Ammon's horn (tissue), 1 donor: ENCODE results near the gene SH3GL2.
A peak's percentile ranks its signal among the peaks of the same experiment; 100 is the strongest.

Experiments
- DNase-seq: peaks from one replicate; pipeline ENCODE4 v3.0.0-alpha.2; 2016; ENCODE audit warnings: low spot score

The SH3GL2 gene

GRCh38 chr9:17578911-17579793, at the start of gene SH3GL2:
Gene SH3GL2, plus strand, starts transcription at chr9:17579066.
- peak; percentile 63 for DNase-seq

GRCh38 chr9:17531642-17532254, 47.1 kb upstream of the SH3GL2 start:
- DNase-seq = peak; percentile 23

- no peak for DNase-seq
Observed at GRCh38 chr9:17532461-17532860, 46.4 kb upstream of the SH3GL2 start.

- DNase-seq = no peak
Observed at GRCh38 chr9:17535176-17535575, 43.7 kb upstream of the SH3GL2 start.

DNA sequence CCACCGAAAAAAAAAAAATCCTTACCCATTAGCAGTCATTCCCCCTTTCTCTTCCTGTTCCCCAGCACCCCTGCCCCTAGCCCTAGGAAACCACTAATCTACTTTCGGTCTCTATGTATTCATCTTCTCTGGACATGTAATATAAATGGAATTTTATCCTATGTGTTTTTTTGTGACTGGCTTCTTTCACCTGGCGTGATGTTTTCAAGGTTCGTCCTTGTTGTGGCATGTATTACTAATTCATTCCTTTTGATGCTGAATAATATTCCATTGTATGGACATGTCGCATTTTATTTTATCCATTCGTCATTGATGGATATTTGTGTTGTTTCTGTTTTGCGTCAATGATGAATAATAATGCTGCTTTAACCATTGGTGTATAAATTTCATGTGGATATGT, 42.8 kb upstream of the SH3GL2 start:
- DNase-seq = no peak

- DNase-seq = no peak
Observed at GRCh38 chr9:17551023-17551422, 27.8 kb upstream of the SH3GL2 start.

GRCh38 chr9:17555362-17556054, 23.4 kb upstream of the SH3GL2 start:
- DNase-seq = no peak

DNA sequence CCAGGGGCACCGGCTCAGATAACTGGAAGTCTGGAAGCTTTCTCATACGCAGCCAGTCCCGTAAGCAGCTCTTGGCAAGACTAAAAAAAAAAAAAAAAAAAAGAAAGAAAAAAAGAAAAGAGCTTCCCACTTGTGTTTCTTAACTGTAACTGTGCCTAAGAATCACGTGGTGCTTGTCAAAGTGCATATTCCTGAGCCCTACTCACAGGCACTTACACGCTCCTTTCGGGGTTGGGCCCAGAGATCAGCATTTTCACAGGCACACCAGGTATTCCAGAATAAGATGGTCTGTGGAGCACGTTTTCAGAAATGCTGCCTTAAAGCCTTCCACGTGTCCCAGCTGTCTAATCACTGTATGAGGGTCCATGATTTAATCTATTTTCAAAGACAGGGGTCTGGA, 22.6 kb upstream of the SH3GL2 start:
- DNase-seq = no peak

DNA sequence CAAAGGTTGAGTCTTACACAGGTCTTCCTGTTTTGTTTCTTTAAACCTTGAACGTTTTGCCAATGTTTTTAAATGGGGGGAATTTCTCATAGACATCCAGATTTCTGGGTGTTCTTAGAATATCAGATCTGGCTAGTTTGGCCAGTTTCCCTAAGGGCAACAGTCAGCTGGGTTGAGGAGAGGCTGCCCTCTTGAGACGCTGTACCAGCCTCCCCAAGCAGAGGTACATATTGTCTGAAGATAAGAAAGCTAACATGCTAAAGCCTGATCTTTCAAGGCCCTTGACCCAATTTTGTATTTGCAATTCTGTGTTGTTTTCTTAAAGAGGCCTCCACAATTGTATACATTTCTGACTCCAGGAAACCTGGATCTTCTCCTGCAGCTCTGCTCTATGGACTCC, 21.9 kb upstream of the SH3GL2 start:
- no peak for DNase-seq

GRCh38 chr9:17571825-17572224, 7.0 kb upstream of the SH3GL2 start:
- DNase-seq = no peak

DNA sequence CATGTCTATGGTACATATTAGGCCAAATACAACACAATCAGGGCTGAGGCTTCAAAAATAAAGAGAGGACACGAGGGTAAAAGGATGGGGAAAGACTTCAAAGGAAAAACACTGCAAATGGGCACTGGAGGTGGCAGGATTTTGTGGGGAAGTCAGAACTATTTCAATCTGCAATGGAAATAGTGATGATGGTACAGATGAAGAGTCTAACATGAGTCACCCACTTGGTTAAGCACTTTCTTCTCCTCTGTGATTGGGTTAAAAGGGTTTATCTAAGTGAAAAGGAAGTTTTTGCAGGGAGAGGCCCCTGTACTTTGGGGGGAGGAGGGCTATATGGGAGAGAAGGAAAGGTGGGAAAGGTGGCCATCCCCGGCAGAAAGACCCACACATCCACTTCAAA, 4.5 kb upstream of the SH3GL2 start:
- no peak for DNase-seq

GRCh38 chr9:17578577-17578910, 322 bp upstream of the SH3GL2 start:
- no peak for DNase-seq

- DNase-seq = no peak
Observed at GRCh38 chr9:17580119-17580518, 1.3 kb downstream of the SH3GL2 start.

DNA sequence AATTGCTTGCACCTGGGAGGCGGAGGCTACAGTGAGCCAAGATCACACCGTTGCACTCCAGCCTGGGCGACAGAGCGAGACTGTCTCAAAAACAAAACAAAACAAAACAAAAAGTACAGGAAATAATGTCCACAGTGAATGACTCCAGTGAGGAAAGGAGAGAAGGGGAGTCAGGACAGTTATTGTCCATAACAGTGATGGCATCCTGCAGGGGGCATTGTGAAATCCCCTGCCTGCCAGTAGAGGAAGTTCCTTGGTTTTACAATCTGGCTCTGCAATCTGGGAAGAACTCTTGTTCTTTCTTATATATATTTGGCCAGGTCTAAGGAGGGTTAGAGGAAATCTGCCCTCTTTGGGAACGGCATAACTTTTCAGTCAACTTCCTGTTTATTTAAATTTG, 8.2 kb downstream of the SH3GL2 start:
- no peak for DNase-seq

DNA sequence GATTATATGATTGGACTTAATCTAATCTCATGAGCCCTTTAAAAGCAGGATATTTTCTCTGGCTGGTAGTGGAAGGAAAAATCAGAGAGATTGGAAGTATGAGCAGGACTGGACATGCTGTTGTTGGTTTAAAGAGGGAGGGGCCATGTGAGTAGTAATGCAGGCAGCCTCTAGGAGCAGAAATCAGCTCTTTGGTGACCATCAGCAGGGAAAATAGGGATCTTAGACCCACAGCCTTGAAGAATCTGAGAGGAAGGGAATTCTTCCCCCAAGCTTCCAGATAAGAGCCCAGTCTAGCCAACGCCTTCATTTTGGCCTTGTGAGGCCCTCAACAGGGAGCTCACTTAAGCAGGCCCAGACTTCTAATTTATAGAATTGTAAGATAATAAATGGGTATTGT, 9.5 kb downstream of the SH3GL2 start:
- no peak for DNase-seq

DNA sequence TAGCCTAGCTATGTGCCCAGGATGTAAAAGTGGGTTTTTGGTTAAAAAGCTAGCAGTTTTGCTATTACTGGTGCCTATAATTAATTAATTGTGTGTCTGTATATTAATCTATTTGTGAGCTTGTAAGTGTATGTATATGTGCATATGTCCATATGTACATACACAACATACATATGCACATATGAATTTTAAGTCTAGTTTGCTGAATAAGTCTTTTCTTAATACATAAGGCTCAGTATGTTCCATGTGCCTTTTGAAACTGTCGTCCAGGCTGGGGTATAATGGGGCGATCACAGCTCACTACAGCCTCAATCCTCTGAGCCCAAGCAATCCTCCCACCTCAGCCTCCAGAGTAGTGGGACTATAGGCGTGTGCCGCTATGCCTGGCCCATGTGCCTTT, 10.1 kb downstream of the SH3GL2 start:
- DNase-seq = no peak

GRCh38 chr9:17589771-17590170, 10.9 kb downstream of the SH3GL2 start:
- no peak for DNase-seq

GRCh38 chr9:17594961-17595360, 16.1 kb downstream of the SH3GL2 start:
- no peak for DNase-seq

DNA sequence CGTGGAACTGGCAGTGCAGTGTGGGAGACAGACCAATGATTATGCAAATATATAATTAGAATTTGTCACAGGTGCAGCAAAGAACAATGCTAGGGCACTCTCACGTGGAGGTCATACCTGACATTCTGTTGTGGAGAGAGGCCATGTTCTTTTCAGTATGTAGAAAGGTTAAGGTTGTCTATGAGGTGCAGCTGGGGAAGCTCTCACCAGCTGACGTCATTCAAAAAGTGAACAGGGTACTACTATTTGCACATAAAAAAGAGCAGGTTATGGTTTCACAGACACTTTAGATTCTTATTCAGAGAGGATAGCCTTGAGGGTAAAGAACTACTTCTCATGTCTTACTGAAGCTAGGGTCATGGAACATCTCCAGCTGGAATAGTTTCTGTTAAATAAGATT, 19.1 kb downstream of the SH3GL2 start:
- no peak for DNase-seq

DNA sequence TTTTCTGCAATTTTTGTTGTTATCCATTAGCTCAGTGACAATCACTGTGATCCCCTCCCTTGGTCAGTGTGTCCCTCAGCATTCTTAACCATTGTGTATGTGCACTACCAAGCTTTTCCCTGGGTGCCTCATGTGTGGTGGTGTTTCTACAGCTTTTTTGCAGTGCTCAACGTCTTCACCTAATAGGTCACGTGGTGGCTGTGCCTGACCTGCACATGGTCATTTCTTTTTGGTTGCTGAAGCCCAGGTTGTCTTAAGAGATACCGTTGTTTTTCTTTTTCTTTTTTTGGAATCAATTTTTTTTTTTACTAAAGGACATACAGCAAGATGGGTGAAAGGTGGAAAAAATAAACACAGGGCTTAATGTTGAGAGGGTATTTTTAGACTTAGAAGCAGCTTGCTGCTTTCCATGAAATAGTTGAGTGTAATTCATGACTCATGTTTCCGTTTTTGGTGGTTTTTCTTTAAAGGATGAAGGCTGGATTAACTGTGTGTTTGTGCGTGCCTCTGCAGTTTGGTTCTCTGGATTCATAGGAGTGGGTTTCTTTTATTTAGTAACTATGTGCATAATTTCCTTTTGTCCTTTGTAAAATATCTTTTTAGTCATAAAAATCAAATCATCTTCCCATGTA, 22.2 kb downstream of the SH3GL2 start:
- no peak for DNase-seq

- DNase-seq = no peak
Observed at GRCh38 chr9:17604556-17604955, 25.7 kb downstream of the SH3GL2 start.

GRCh38 chr9:17609312-17610005, 30.6 kb downstream of the SH3GL2 start:
- no peak for DNase-seq
